Measurements from ENCODE around the gene DCDC1. TPM values are rescaled to one million over a fixed set of nuclear protein-coding genes. Genes with fewer than 3 reads are reported as not detected.
"Not testable (repeated sequence)": the region's sequence is repeated elsewhere in the genome, so short reads cannot be mapped to it uniquely, and the experiment has no call there.

DCDC1 gene
- total RNA-seq, 4 donors from 2014 or later, result 0.32 TPM; not detected in 3

DNA sequence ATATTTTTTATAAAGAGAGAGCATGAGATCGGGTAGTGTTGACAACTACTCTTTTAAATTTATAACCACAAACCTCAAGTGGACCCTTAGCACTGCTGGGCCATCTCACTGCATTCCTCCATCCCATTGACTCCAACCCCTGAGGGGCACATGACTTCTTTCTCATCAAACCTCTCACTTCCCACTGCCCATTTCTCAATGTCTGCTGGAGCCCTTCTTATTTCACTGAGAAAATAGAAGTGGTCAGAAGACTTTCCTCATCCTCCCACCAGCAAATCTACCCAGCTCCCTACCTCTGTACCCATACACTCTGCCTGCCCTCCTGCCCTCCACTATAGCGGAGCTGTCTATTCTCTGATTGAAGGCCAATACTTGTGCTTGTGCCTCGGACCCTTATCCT lies 412.8 kb downstream of the DCDC1 start:
- intact Hi-C loops (cut with DNase I; ENCODE audit: low total_unique reads), result loop anchor here (5.0 kb wide), 1 partner anchor 49 kb away; no protein-coding TSS in a partner anchor

DNA sequence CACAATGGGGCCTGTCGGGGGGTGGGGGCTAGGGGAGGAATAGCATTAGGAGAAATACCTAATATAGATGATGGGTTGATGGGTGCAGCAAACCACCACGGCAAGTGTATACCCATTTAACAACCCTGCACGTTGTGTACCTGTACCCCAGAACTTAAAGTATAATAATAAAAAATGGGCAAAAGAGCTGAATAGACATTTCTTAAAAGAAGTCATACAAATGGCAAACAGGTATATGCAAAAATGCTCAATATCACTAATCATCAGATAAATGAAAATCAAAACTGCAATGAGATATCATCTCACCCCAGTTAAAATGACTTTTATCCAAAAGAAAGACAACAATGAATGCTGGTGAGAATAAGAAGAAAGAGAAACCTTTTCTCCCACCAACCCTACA lies 419.7 kb downstream of the DCDC1 start:
- Histone ChIP-seq H3K4me3 (no peak overlapping the region), H3K36me3 (no peaks in the 10 kb centered on the region), H3K4me1 (no peaks in the 10 kb centered on the region), H3K27me3 (no peaks in the 10 kb centered on the region), H3K9me3 (no peaks in the 10 kb centered on the region), H3K27ac (no peak overlapping the region)
- TF ChIP-seq POLR2AphosphoS5 (IDR thresholded peaks at IDR 0.05), result no peak
- WGBS, 2 donors (ENCODE audit: low coverage in 1 of 2), result 78 to 85% methylated on average over 2 to 3 of the region's 3 CpGs
- in situ Hi-C loops (cut with MboI; ENCODE audit: low pct_ligation_motif_present in 1 of 4, low pct_unique_long_range_greater_than_20kb in 1 of 4, low sequenced_read_pairs in 3 of 4) (no loop called here), intact Hi-C loops (cut with DNase I; ENCODE audit: low total_unique reads) (no loop called here)
- no peak for DNase-seq

More for the DNA sequence above, 412.8 kb downstream of the DCDC1 start:
- no peaks in the 10 kb centered on the region for H3K4me1 ChIP-seq
- no peaks in the 10 kb centered on the region for H3K27me3 ChIP-seq
- no peak overlapping the region for H3K27ac ChIP-seq
- DNase-seq, result no peak
- H3K9me3 ChIP-seq, result no peaks in the 10 kb centered on the region
- no peak overlapping the region for H3K4me3 ChIP-seq
- TF ChIP-seq EP300 (IDR thresholded peaks at IDR 0.05; ENCODE audit: low read depth) (no peak), POLR2A (IDR thresholded peaks at IDR 0.05) (no peak), POLR2AphosphoS5 (IDR thresholded peaks at IDR 0.05) (no peak)
- TF ChIP-seq, protein P1, sequence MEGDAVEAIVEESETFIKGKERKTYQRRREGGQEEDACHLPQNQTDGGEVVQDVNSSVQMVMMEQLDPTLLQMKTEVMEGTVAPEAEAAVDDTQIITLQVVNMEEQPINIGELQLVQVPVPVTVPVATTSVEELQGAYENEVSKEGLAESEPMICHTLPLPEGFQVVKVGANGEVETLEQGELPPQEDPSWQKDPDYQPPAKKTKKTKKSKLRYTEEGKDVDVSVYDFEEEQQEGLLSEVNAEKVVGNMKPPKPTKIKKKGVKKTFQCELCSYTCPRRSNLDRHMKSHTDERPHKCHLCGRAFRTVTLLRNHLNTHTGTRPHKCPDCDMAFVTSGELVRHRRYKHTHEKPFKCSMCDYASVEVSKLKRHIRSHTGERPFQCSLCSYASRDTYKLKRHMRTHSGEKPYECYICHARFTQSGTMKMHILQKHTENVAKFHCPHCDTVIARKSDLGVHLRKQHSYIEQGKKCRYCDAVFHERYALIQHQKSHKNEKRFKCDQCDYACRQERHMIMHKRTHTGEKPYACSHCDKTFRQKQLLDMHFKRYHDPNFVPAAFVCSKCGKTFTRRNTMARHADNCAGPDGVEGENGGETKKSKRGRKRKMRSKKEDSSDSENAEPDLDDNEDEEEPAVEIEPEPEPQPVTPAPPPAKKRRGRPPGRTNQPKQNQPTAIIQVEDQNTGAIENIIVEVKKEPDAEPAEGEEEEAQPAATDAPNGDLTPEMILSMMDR (IDR thresholded peaks at IDR 0.05), result no peak
- no peaks in the 10 kb centered on the region for H3K36me3 ChIP-seq
- in situ Hi-C loops (cut with MboI; ENCODE audit: low pct_ligation_motif_present in 1 of 4, low pct_unique_long_range_greater_than_20kb in 1 of 4, low sequenced_read_pairs in 3 of 4), result no loop called here
- 58 to 79% methylated on average over 3 of the region's 3 CpGs for WGBS, 2 donors (ENCODE audit: low coverage in 1 of 2)

DNA sequence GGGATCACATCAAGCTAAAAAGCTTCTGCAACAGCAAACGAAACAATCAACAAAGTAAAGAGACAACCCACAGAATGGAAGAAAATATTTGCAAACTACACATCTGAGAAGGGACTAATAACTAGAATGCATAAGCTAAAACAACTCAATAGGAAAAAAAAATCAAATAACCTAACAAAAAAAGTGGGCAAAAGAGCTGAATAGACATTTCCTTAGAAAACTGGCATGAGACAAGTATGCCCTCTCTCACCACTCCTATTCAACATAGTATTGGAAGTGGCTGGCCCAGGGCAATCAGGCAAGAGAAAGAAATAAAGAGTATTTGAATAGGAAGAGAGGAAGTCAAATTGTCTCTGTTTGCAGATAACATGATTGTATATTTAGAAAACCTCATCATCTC lies 421.8 kb downstream of the DCDC1 start:
- WGBS, 2 donors (ENCODE audit: low coverage in 1 of 2), result 55 to 58% methylated on average over 1 of the region's 1 CpG
- in situ Hi-C loops (cut with MboI; ENCODE audit: low pct_ligation_motif_present in 1 of 4, low pct_unique_long_range_greater_than_20kb in 1 of 4, low sequenced_read_pairs in 3 of 4); H3K4me1 ChIP-seq; H3K27me3 ChIP-seq; H3K36me3 ChIP-seq; intact Hi-C loops (cut with DNase I; ENCODE audit: low total_unique reads); H3K27ac ChIP-seq; H3K4me3 ChIP-seq; H3K9me3 ChIP-seq; DNase-seq: not testable (repeated sequence)

DNA sequence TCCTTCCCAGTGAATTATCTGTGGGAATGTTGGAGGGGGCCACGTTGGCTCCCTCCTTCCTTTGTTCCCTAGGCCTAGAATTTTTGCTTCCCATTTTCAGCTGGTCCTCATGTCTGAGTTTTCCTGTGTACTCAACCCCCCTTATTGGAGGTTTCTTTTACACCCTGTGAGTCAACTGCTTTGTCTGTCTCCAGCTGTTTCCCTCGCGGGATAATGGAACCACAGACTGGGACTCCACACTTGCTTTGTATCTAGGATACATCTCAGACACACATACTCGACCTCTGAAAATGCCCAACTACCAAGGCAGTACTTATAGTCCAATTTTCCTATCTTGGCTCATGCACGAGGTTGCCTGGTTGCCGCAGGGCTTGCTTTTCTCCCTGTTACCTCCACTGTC lies 430.7 kb downstream of the DCDC1 start:
- DNase-seq, result no peak
- Histone ChIP-seq H3K4me3 (no peak overlapping the region), H3K9me3 (no peaks in the 10 kb centered on the region), H3K36me3 (no peaks in the 10 kb centered on the region), H3K27ac (no peak overlapping the region), H3K27me3 (no peaks in the 10 kb centered on the region), H3K4me1 (no peaks in the 10 kb centered on the region)
- intact Hi-C loops (cut with DNase I; ENCODE audit: low total_unique reads), result no loop called here
- in situ Hi-C loops (cut with MboI; ENCODE audit: low pct_ligation_motif_present in 1 of 4, low pct_unique_long_range_greater_than_20kb in 1 of 4, low sequenced_read_pairs in 3 of 4), result no loop called here
- TF ChIP-seq POLR2A (IDR thresholded peaks at IDR 0.05) (no peak), POLR2AphosphoS5 (IDR thresholded peaks at IDR 0.05) (no peak), EP300 (IDR thresholded peaks at IDR 0.05; ENCODE audit: low read depth) (no peak)
- TF ChIP-seq, protein P1 (IDR thresholded peaks at IDR 0.05), result no peak
- WGBS, 2 donors (ENCODE audit: low coverage in 1 of 2), result 54 to 58% methylated on average over 5 to 6 of the region's 6 CpGs

DNA sequence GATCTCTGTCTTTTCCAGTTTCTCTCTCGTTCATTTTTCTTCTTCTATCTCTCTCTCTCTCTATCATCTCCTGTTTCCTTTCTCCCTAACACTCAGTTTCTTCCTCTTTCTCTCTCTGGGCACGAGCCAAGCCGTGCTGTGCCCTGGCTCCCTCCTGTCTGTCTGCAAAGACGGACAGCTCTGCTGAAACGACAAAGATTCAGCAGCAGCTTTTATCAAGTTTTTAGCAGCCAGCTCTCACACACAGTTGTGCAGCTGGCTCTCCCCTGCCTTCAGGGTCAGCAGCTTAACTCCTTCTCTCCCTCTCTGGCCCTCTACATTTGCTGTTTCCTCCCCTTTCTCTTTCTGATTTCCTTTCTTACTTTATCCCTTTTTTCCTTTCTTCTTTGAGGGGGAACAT lies 431.4 kb downstream of the DCDC1 start:
- intact Hi-C loops (cut with DNase I; ENCODE audit: low total_unique reads), result no loop called here
- no peak overlapping the region for H3K4me3 ChIP-seq
- TF ChIP-seq POLR2AphosphoS5 (IDR thresholded peaks at IDR 0.05) (no peak), EP300 (IDR thresholded peaks at IDR 0.05; ENCODE audit: low read depth) (no peak), POLR2A (IDR thresholded peaks at IDR 0.05) (no peak)
- TF ChIP-seq, protein P1 (IDR thresholded peaks at IDR 0.05), result no peak
- DNase-seq, result no peak
- H3K4me1 ChIP-seq, result no peaks in the 10 kb centered on the region
- WGBS, 2 donors (ENCODE audit: low coverage in 1 of 2), result 19 to 40% methylated on average over 3 to 5 of the region's 5 CpGs
- in situ Hi-C loops (cut with MboI; ENCODE audit: low pct_ligation_motif_present in 1 of 4, low pct_unique_long_range_greater_than_20kb in 1 of 4, low sequenced_read_pairs in 3 of 4), result no loop called here
- no peak overlapping the region for H3K27ac ChIP-seq
- no peaks in the 10 kb centered on the region for H3K27me3 ChIP-seq
- no peaks in the 10 kb centered on the region for H3K36me3 ChIP-seq
- no peaks in the 10 kb centered on the region for H3K9me3 ChIP-seq
